Measurements from ENCODE around the gene GALNT15. TPM values are rescaled to one million over a fixed set of nuclear protein-coding genes. Genes with fewer than 3 reads are reported as not detected.

The GALNT15 gene
- total RNA-seq, 4 donors from 2014 or later, result 75.4 to 297 (median 134) TPM

DNA sequence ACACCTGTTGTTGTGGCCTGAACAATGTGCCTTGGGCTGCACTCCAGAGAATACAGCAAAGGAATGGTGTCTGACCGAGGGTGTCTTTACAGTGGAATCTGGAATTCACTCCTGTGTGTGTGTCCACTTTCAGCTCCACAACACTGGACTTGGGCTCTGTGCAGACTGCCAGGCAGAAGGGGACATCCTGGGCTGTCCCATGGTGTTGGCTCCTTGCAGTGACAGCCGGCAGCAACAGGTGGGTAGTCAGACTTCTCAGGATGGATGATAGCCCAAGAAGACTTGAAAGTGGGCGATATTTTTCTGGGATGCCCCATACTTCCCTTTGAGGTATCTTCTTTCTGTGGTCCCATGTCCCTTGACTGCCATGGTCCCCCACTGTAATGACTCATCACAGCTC, 45.3 kb downstream of the GALNT15 start:
- 67% methylated on average over 1 of the region's 3 CpGs; no CpG with 5 or more reads in 1 of the 2 donors for WGBS, 2 donors (ENCODE audit: low coverage in 1 of 2)
- Histone ChIP-seq H3K4me3 (no peak overlapping the region), H3K36me3 (peaks cover 0 to 33% of the 10 kb centered on the region in 2 donors), H3K9me3 (peaks cover 0 to 5% (median 0%) of the 10 kb centered on the region in 3 donors), H3K27ac (no peak overlapping the region), H3K4me1 (no peaks in the 10 kb centered on the region), H3K27me3 (no peaks in the 10 kb centered on the region)
- no peak for TF ChIP-seq POLR2A (IDR thresholded peaks at IDR 0.05)
- TF ChIP-seq POLR2AphosphoS5 (IDR thresholded peaks at IDR 0.05), result no peak
- TF ChIP-seq EP300 (IDR thresholded peaks at IDR 0.05), result no peak
- TF ChIP-seq, protein P1, sequence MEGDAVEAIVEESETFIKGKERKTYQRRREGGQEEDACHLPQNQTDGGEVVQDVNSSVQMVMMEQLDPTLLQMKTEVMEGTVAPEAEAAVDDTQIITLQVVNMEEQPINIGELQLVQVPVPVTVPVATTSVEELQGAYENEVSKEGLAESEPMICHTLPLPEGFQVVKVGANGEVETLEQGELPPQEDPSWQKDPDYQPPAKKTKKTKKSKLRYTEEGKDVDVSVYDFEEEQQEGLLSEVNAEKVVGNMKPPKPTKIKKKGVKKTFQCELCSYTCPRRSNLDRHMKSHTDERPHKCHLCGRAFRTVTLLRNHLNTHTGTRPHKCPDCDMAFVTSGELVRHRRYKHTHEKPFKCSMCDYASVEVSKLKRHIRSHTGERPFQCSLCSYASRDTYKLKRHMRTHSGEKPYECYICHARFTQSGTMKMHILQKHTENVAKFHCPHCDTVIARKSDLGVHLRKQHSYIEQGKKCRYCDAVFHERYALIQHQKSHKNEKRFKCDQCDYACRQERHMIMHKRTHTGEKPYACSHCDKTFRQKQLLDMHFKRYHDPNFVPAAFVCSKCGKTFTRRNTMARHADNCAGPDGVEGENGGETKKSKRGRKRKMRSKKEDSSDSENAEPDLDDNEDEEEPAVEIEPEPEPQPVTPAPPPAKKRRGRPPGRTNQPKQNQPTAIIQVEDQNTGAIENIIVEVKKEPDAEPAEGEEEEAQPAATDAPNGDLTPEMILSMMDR (IDR thresholded peaks at IDR 0.05), result no peak
- no peak for ATAC-seq

DNA sequence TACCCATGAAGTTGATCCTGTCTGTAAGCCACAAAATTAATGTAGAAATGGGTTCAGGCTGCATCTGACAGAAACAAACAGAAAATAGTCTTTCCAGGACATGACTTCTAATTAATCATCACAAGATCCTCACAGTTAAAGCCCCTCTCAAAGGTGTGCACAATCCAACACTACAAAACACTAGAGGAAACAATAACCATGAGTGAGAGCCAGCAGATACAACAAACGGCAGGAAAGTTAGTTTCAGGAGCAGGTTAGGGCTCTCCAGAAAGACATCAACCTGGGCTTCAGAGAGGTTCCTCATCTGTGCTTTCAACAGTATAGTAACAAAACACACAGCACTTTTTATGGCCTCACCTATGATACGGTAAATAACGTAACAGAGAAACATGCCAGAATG, 47.5 kb downstream of the GALNT15 start:
- H3K9me3 ChIP-seq, result peaks cover 0 to 5% (median 0%) of the 10 kb centered on the region in 3 donors
- no peaks in the 10 kb centered on the region for H3K4me1 ChIP-seq
- 70% methylated on average over 3 of the region's 3 CpGs; no CpG with 5 or more reads in 1 of the 2 donors for WGBS, 2 donors (ENCODE audit: low coverage in 1 of 2)
- TF ChIP-seq POLR2AphosphoS5 (IDR thresholded peaks at IDR 0.05), result no peak
- no peak for TF ChIP-seq POLR2A (IDR thresholded peaks at IDR 0.05)
- TF ChIP-seq, protein P1 (IDR thresholded peaks at IDR 0.05), result no peak
- TF ChIP-seq EP300 (IDR thresholded peaks at IDR 0.05), result no peak
- no peak for ATAC-seq
- no peak overlapping the region for H3K27ac ChIP-seq
- H3K36me3 ChIP-seq, result peaks cover 0 to 43% of the 10 kb centered on the region in 2 donors
- H3K27me3 ChIP-seq, result no peaks in the 10 kb centered on the region
- no peak overlapping the region for H3K4me3 ChIP-seq

DNA sequence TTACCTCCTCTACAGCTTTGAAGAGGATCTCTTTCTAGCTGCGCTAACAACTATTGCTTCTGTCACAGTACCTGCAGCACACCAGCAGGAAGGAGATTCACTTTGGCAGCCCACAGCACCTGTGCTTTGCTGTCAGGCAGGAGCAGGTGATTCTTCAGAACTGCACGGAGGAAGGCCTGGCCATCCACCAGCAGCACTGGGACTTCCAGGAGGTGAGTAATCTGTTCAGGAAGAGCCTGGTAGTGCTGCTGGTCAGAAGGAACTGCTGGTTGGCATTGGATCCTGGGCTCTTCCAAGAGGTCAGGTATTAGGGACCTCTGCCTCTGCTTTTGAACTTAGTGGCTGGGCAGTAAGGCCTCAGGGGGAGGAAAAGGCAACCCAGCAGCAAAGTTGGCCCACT, 48.1 kb downstream of the GALNT15 start:
- Histone ChIP-seq H3K4me1 (no peaks in the 10 kb centered on the region), H3K4me3 (no peak overlapping the region), H3K9me3 (peaks cover 0 to 5% (median 0%) of the 10 kb centered on the region in 3 donors), H3K27ac (no peak overlapping the region), H3K27me3 (no peaks in the 10 kb centered on the region), H3K36me3 (peaks cover 0 to 47% of the 10 kb centered on the region in 2 donors)
- no peak for TF ChIP-seq EP300 (IDR thresholded peaks at IDR 0.05)
- TF ChIP-seq POLR2A (IDR thresholded peaks at IDR 0.05), result no peak
- TF ChIP-seq POLR2AphosphoS5 (IDR thresholded peaks at IDR 0.05), result no peak
- TF ChIP-seq, protein P1 (IDR thresholded peaks at IDR 0.05), result no peak
- 100% methylated on average over 1 of the region's 2 CpGs; no CpG with 5 or more reads in 1 of the 2 donors for WGBS, 2 donors (ENCODE audit: low coverage in 1 of 2)
- ATAC-seq, result no peak

DNA sequence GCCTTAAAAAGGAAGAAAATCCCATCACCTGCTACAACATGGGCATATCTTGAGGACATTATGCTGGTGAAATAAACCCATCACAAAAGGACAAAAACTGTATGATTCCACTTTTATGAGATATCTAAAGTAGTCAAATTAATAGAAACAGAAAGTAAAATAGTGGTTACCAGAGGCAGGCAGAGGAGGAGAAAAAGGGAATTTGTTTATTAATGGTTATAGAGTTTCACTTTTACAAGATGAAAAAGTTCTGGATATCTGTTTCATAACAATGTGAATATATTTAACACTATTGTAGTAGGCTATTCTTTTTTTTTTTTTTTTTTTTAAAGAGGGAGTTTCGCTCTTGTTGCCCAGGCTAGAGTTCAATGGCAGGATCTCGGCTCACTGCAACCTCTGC, 49.8 kb downstream of the GALNT15 start:
- WGBS, 2 donors (ENCODE audit: low coverage in 1 of 2), result 79 to 80% methylated on average over 1 to 2 of the region's 2 CpGs
- Histone ChIP-seq H3K27ac (no peak overlapping the region), H3K27me3 (no peaks in the 10 kb centered on the region), H3K4me1 (no peaks in the 10 kb centered on the region), H3K9me3 (peaks cover 0 to 5% (median 0%) of the 10 kb centered on the region in 3 donors), H3K4me3 (no peak overlapping the region), H3K36me3 (peaks cover 0 to 45% of the 10 kb centered on the region in 2 donors)
- no peak for ATAC-seq
- TF ChIP-seq EP300 (IDR thresholded peaks at IDR 0.05), result no peak
- no peak for TF ChIP-seq POLR2A (IDR thresholded peaks at IDR 0.05)
- TF ChIP-seq, protein P1 (IDR thresholded peaks at IDR 0.05), result no peak
- TF ChIP-seq POLR2AphosphoS5 (IDR thresholded peaks at IDR 0.05), result no peak

DNA sequence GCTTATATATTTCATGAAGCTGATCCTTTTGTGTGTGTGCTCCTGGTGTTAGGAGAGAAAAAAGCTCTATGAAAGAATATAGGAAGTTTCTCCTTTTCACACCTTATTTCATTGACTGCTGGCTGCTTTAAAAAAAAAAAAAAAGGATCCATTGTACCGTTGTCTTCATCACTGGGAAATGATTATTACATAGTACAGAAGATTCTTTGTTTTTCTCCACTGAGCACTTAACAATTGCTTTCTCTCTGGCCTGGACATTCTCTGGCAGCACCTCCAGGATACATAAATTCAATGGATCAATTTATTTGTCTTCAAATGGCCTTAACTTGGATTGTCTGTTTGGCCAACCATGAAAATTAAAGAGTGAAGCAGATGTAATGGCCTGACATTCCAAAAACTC, 53.1 kb downstream of the GALNT15 start:
- H3K4me1 ChIP-seq, result no peaks in the 10 kb centered on the region
- H3K27ac ChIP-seq, result no peak overlapping the region
- H3K36me3 ChIP-seq, result peaks cover 0 to 28% of the 10 kb centered on the region in 2 donors
- WGBS, 2 donors (ENCODE audit: low coverage in 1 of 2), result 8 to 67% methylated on average over 1 of the region's 1 CpG
- H3K4me3 ChIP-seq, result no peak overlapping the region
- TF ChIP-seq POLR2A (IDR thresholded peaks at IDR 0.05) (no peak), EP300 (IDR thresholded peaks at IDR 0.05) (no peak), POLR2AphosphoS5 (IDR thresholded peaks at IDR 0.05) (no peak)
- TF ChIP-seq, protein P1 (IDR thresholded peaks at IDR 0.05), result no peak
- ATAC-seq, result no peak
- H3K27me3 ChIP-seq, result no peaks in the 10 kb centered on the region
- H3K9me3 ChIP-seq, result no peaks in the 10 kb centered on the region
